PC-9 (cell line): ENCODE measurements around the gene DDX27. TPM values are rescaled to one million over a fixed set of nuclear protein-coding genes. Genes with fewer than 3 reads are reported as not detected.

Source experiments
- Bru-seq: library from RNA; stranded (reverse); fragments of 400-500 nt; gene quantifications from one replicate; lab custom pipeline; 2021; lab: Mats Ljungman, UMichigan
- BruChase-seq, 2 experiments: library from RNA; stranded (reverse); fragments of 400-500 nt; gene quantifications; one replicate each; lab custom pipeline; 2021; lab: Mats Ljungman, UMichigan
- BruUV-seq: library from RNA; stranded (reverse); fragments of 400-500 nt; replicated peaks from 2 replicates; lab custom pipeline; 2021; lab: Mats Ljungman, UMichigan
- CTCF ChIA-PET: fragments of 300-600 bp; sonication (Branson Sonifier 250); formaldehyde crosslinking; loops from one replicate; lab custom pipeline; 2022; ENCODE audit warnings: antibody characterized with exemption; lab: Charles Lee
- POLR2A ChIA-PET: fragments of 300-600 bp; sonication (Branson Sonifier 250); formaldehyde crosslinking; loops from one replicate; lab custom pipeline; 2022; ENCODE audit warnings: antibody characterized with exemption; ENCODE audit not compliant: unreplicated experiment; lab: Charles Lee
- DNase-seq, 2 experiments: peaks; one replicate each; pipeline versions ENCODE4 v3.0.0 to v3.0.0-alpha.2; 2015 to 2022; ENCODE audit warnings: mixed read lengths in 1 of 2
- H2AFZ ChIP-seq: fragments of 200-600 bp; sonication (generic); 2 replicates; pipeline ENCODE4 v1.8.1; 2017; ENCODE audit warnings: antibody characterized with exemption
- H3F3A ChIP-seq: fragments of 200-600 bp; sonication (generic); 2 replicates; pipeline ENCODE4 v1.8.1; 2017; ENCODE audit warnings: antibody characterized with exemption, mild to moderate bottlenecking, low read depth; ENCODE audit not compliant: insufficient read depth
- H3K27ac ChIP-seq: fragments of 200-600 bp; sonication (generic); 2 replicates; pipeline ENCODE4 v1.6.1; 2016; ENCODE audit warnings: mixed run types
- H3K27me3 ChIP-seq: fragments of 200-600 bp; sonication (generic); 2 replicates; pipeline ENCODE4 v1.6.1; 2016; ENCODE audit warnings: low read depth, mixed run types; ENCODE audit not compliant: insufficient read depth
- H3K36me3 ChIP-seq: fragments of 200-600 bp; sonication (generic); 2 replicates; pipeline ENCODE4 v1.6.1; 2016; ENCODE audit warnings: low read depth, mixed run types
- H3K4me1 ChIP-seq: fragments of 200-600 bp; sonication (generic); replicated peaks from 2 replicates; pipeline ENCODE4 v1.6.1; 2016; ENCODE audit warnings: mixed run types; ENCODE audit not compliant: insufficient read depth
- H3K4me2 ChIP-seq: fragments of 200-600 bp; sonication (generic); 2 replicates; pipeline ENCODE4 v1.6.1; 2017; ENCODE audit warnings: mixed run types
- H3K4me3 ChIP-seq: fragments of 200-600 bp; sonication (generic); 2 replicates; pipeline ENCODE4 v1.6.1; 2016; ENCODE audit warnings: mixed run types
- H3K79me2 ChIP-seq: fragments of 200-600 bp; sonication (generic); 2 replicates; pipeline ENCODE4 v1.6.1; 2017; ENCODE audit warnings: low read depth, mixed run types
- H3K9me2 ChIP-seq: fragments of 200-600 bp; sonication (generic); 2 replicates; pipeline ENCODE4 v1.8.1; 2017; ENCODE audit warnings: mild to moderate bottlenecking; ENCODE audit not compliant: insufficient read depth
- H3K9me3 ChIP-seq: fragments of 200-600 bp; sonication (generic); 2 replicates; pipeline ENCODE4 v1.8.1; 2016; ENCODE audit warnings: low read depth; ENCODE audit not compliant: insufficient read depth
- H4K20me1 ChIP-seq: fragments of 200-600 bp; sonication (generic); 2 replicates; pipeline ENCODE4 v1.8.1; 2017; ENCODE audit not compliant: insufficient read depth
- EZH2 ChIP-seq: fragments of 200-600 bp; sonication (generic); IDR thresholded peaks from 2 replicates; pipeline ENCODE4 v1.8.0; 2017; ENCODE audit warnings: antibody characterized with exemption, low read depth
- intact Hi-C: fragments of 100-400 bp; cut with micrococcal nuclease; formaldehyde crosslinking; loops from one replicate; pipeline ENCODE4 v1.10.0; 2022; ENCODE audit not compliant: unreplicated experiment
- long read RNA-seq: library from polyadenylated mRNA; stranded (forward); transcript quantifications from one replicate; pipeline ENCODE4 v2.0.0, GENCODE V29; 2022
- total RNA-seq: library from RNA; stranded (reverse); gene quantifications from 2 replicates; pipeline ENCODE4 v1.2.3, GENCODE V29; 2021
- TF ChIP-seq, protein P1 (sequence below): fragments of 200-600 bp; sonication (generic); conservative IDR thresholded peaks from 2 replicates; pipeline ENCODE4 v1.6.1; 2017; ENCODE audit warnings: mixed run types, antibody characterized with exemption, mild to moderate bottlenecking, moderate library complexity

DDX27 gene
- total RNA-seq (50.6 and 64.4 TPM in 2 replicates), Bru-seq, nascent RNA (percentile 86 among the genes with signal in this experiment), BruChase-seq, experiment 1, labeled RNA remaining after a 2-hour chase (percentile 86 among the genes with signal in this experiment), BruChase-seq, experiment 2, labeled RNA remaining after a 6-hour chase (percentile 91 among the genes with signal in this experiment)
- long read RNA-seq, full-length matches to known transcripts: 134 of 189 reads
- long read RNA-seq, partial matches to known transcripts: 39 of 189 reads
- long read RNA-seq, other reads (novel, unspliced or antisense): 16 of 189 reads

- TSS peak; percentile 66 for BruUV-seq
- no peaks in the 10 kb centered on the region for H3F3A ChIP-seq
- peaks cover 12% of the 10 kb centered on the region for H3K4me1 ChIP-seq
- H3K9me3 ChIP-seq: no peaks in the 10 kb centered on the region
- POLR2A ChIA-PET: interaction anchor here (0.6 to 1.1 kb wide), 5 partner anchors 43 to 297 kb away, joined by 3 to 5 read pairs (median 3); no protein-coding TSS in a partner anchor
- TF ChIP-seq, protein P1, sequence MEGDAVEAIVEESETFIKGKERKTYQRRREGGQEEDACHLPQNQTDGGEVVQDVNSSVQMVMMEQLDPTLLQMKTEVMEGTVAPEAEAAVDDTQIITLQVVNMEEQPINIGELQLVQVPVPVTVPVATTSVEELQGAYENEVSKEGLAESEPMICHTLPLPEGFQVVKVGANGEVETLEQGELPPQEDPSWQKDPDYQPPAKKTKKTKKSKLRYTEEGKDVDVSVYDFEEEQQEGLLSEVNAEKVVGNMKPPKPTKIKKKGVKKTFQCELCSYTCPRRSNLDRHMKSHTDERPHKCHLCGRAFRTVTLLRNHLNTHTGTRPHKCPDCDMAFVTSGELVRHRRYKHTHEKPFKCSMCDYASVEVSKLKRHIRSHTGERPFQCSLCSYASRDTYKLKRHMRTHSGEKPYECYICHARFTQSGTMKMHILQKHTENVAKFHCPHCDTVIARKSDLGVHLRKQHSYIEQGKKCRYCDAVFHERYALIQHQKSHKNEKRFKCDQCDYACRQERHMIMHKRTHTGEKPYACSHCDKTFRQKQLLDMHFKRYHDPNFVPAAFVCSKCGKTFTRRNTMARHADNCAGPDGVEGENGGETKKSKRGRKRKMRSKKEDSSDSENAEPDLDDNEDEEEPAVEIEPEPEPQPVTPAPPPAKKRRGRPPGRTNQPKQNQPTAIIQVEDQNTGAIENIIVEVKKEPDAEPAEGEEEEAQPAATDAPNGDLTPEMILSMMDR: no peak
- TF ChIP-seq EZH2: no peak
- CTCF ChIA-PET: interaction anchor here (0.6 kb wide), 1 partner anchor 31 kb away, joined by 16 read pairs; no protein-coding TSS in a partner anchor
- intact Hi-C loops: no loop called here
- no peaks in the 10 kb centered on the region for H3K9me2 ChIP-seq
- peak within 1 kb of the TSS; percentile 93 for H2AFZ ChIP-seq
- peaks cover 26% of the 10 kb centered on the region for H3K36me3 ChIP-seq
- peak within 1 kb of the TSS; percentile 71 for H3K4me3 ChIP-seq
- H4K20me1 ChIP-seq: no peaks in the 10 kb centered on the region
- H3K79me2 ChIP-seq: peaks cover 27% of the 10 kb centered on the region
- peak within 1 kb of the TSS; percentile 74 for H3K4me2 ChIP-seq
- peak within 1 kb of the TSS; percentile 53 for H3K27ac ChIP-seq
- H3K27me3 ChIP-seq: no peaks in the 10 kb centered on the region
- peak; percentile 96 to 98 for DNase-seq
Measured at GRCh38 chr20:49219091-49219923, at the start of gene DDX27. TSS of gene DDX27 (plus strand) at chr20:49219416. CDS start at chr20:49219449, 33 bp downstream.

GRCh38 chr20:49169547-49169946 lies 49.7 kb upstream of the DDX27 start:
- no TSS peak for BruUV-seq
- H3K79me2 ChIP-seq: peaks cover 92% of the 10 kb centered on the region
- TF ChIP-seq EZH2: no peak
- TF ChIP-seq, protein P1: no peak

DNA sequence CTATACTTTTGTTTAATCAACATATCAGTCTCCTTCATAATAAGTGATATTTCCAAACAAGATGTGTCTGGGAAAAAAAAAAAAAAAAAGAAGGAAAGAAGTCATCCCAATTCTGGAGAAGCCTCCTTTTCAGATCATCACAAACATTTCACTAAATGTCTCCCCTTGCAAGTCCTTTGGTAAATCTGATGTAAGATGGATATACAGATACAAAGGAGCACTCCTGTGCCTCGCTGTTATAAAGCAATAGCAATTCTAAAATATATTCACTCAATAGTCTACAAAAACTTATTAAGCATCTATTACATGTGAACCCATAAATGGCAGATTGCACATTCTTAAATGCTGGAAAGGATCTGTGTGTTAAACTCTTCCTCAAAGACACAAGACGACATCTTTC lies 48.5 kb upstream of the DDX27 start:
- H3K9me3 ChIP-seq: no peaks in the 10 kb centered on the region
- TF ChIP-seq, protein P1: no peak
- no peak for TF ChIP-seq EZH2
- no peaks in the 10 kb centered on the region for H3K4me1 ChIP-seq
- peaks cover 52% of the 10 kb centered on the region for H4K20me1 ChIP-seq
- intact Hi-C loops: no loop called here
- no TSS peak for BruUV-seq
- H3K36me3 ChIP-seq: peaks cover 24% of the 10 kb centered on the region
- POLR2A ChIA-PET: no interaction called here
- DNase-seq: no peak
- no peak overlapping the region for H3K27ac ChIP-seq
- H2AFZ ChIP-seq: no peak overlapping the region
- H3K4me2 ChIP-seq: no peak overlapping the region
- no peaks in the 10 kb centered on the region for H3K27me3 ChIP-seq
- H3F3A ChIP-seq: peaks cover 10% of the 10 kb centered on the region; the same call in 1 of the 2 replicates
- H3K9me2 ChIP-seq: no peaks in the 10 kb centered on the region
- peaks cover 89% of the 10 kb centered on the region for H3K79me2 ChIP-seq
- CTCF ChIA-PET: interaction anchor here (0.7 kb wide), 1 partner anchor 26 kb away, joined by 9 read pairs; no protein-coding TSS in a partner anchor
- H3K4me3 ChIP-seq: no peak overlapping the region

More at GRCh38 chr20:49169547-49169946, 49.7 kb upstream of the DDX27 start:
- peaks cover 10% of the 10 kb centered on the region; the same call in 1 of the 2 replicates for H3F3A ChIP-seq
- no peak overlapping the region for H3K27ac ChIP-seq
- POLR2A ChIA-PET: no interaction called here
- DNase-seq: no peak
- no peak overlapping the region for H2AFZ ChIP-seq
- no peak overlapping the region for H3K4me3 ChIP-seq
- H3K27me3 ChIP-seq: no peaks in the 10 kb centered on the region
- peaks cover 60% of the 10 kb centered on the region for H4K20me1 ChIP-seq
- no peaks in the 10 kb centered on the region for H3K4me1 ChIP-seq
- H3K36me3 ChIP-seq: peaks cover 28% of the 10 kb centered on the region
- H3K9me2 ChIP-seq: no peaks in the 10 kb centered on the region
- H3K9me3 ChIP-seq: no peaks in the 10 kb centered on the region
- CTCF ChIA-PET: no interaction called here
- intact Hi-C loops: no loop called here
- H3K4me2 ChIP-seq: no peak overlapping the region
